Neuronal stem cell (in vitro differentiated cells): ENCODE measurements around the gene HEATR5B.

Experiments used
- DNase-seq: peaks from one replicate; pipeline ENCODE4 v3.0.0-alpha.2; 2013; ENCODE audit warnings: low spot score
- H2AFZ ChIP-seq: one replicate; pipeline ENCODE4 v1.6.1; 2013; ENCODE audit warnings: mild to moderate bottlenecking, low read length, inconsistent platforms
- H2AK5ac ChIP-seq: 2 replicates; pipeline ENCODE4 v1.6.1; 2013; ENCODE audit warnings: low read depth, mild to moderate bottlenecking, inconsistent platforms, low read length, moderate library complexity, mixed read lengths
- H2BK120ac ChIP-seq: 2 replicates; pipeline ENCODE4 v1.6.1; 2013; ENCODE audit warnings: low read depth, mild to moderate bottlenecking, inconsistent platforms, low read length, moderate library complexity, mixed read lengths
- H2BK12ac ChIP-seq: one replicate; pipeline ENCODE4 v1.6.1; 2013; ENCODE audit warnings: low read length, inconsistent platforms
- H2BK15ac ChIP-seq: 2 replicates; pipeline ENCODE4 v1.6.1; 2013; ENCODE audit warnings: mild to moderate bottlenecking, low read length, inconsistent platforms, mixed read lengths
- H2BK5ac ChIP-seq: one replicate; pipeline ENCODE4 v1.6.1; 2013; ENCODE audit warnings: inconsistent platforms, mild to moderate bottlenecking, low read length, moderate library complexity
- H3K14ac ChIP-seq: one replicate; pipeline ENCODE4 v1.6.1; 2013; ENCODE audit warnings: low read length, inconsistent platforms
- H3K18ac ChIP-seq: 2 replicates; pipeline ENCODE4 v1.6.1; 2013; ENCODE audit warnings: low read length, inconsistent platforms
- H3K23ac ChIP-seq: 2 replicates; pipeline ENCODE4 v1.6.1; 2013; ENCODE audit warnings: low read depth, mild to moderate bottlenecking, mixed read lengths, low read length, inconsistent platforms; ENCODE audit not compliant: poor library complexity
- H3K27ac ChIP-seq: replicated peaks from 3 replicates; pipeline ENCODE4 v1.5.1; 2013; ENCODE audit warnings: low read length, inconsistent platforms
- H3K27me3 ChIP-seq, 3 experiments: 2 replicates each; pipeline ENCODE4 v1.6.1; 2013; ENCODE audit warnings: low read length in 3 of 3, mild to moderate bottlenecking in 2 of 3, inconsistent platforms in 1 of 3, low read depth in 1 of 3, mixed read lengths in 1 of 3, moderate library complexity in 1 of 3; ENCODE audit not compliant: control insufficient read depth in 3 of 3, insufficient read depth in 3 of 3
- H3K36me3 ChIP-seq, 2 donors: replicated peaks in 1 of 2; 2 replicates each; pipeline ENCODE4 v1.6.1; 2013; ENCODE audit warnings: low read length in 2 of 2; ENCODE audit not compliant: control insufficient read depth in 2 of 2, insufficient read depth in 2 of 2
- H3K4ac ChIP-seq: 2 replicates; pipeline ENCODE4 v1.6.1; 2013; ENCODE audit warnings: inconsistent platforms, mild to moderate bottlenecking, low read length, moderate library complexity
- H3K4me1 ChIP-seq, 2 donors: 1 replicate in 1 of 2; 2 replicates in 1 of 2; pipeline ENCODE4 v1.6.1; 2013; ENCODE audit warnings: low read length in 2 of 2, low read depth in 1 of 2; ENCODE audit not compliant: control insufficient read depth in 2 of 2, insufficient read depth in 1 of 2
- H3K4me2 ChIP-seq: one replicate; pipeline ENCODE4 v1.6.1; 2013; ENCODE audit warnings: mild to moderate bottlenecking, low read length, inconsistent platforms; ENCODE audit not compliant: insufficient read depth, poor library complexity, severe bottlenecking
- H3K4me3 ChIP-seq, 2 donors: 2 replicates each; pipeline ENCODE4 v1.5.1; 2013; ENCODE audit warnings: low read length in 2 of 2, mild to moderate bottlenecking in 2 of 2, inconsistent platforms in 1 of 2, moderate library complexity in 1 of 2
- H3K79me1 ChIP-seq: one replicate; pipeline ENCODE4 v1.6.1; 2013; ENCODE audit warnings: low read depth, mild to moderate bottlenecking, inconsistent platforms, low read length, moderate library complexity
- H3K9ac ChIP-seq: one replicate; pipeline ENCODE4 v1.6.1; 2013; ENCODE audit warnings: mild to moderate bottlenecking, low read depth, low read length, inconsistent platforms; ENCODE audit not compliant: poor library complexity
- H3K9me3 ChIP-seq, 2 donors: replicated peaks in 1 of 2; 2 replicates each; pipeline versions ENCODE3 to v1.6.1; 2013; ENCODE audit warnings: low read length in 2 of 2, mild to moderate bottlenecking in 2 of 2, inconsistent platforms in 1 of 2, low read depth in 1 of 2, mixed read lengths in 1 of 2, moderate library complexity in 1 of 2; ENCODE audit not compliant: control insufficient read depth in 2 of 2, insufficient read depth in 1 of 2
- H4K8ac ChIP-seq: one replicate; pipeline ENCODE4 v1.6.1; 2013; ENCODE audit warnings: low read depth, mild to moderate bottlenecking, inconsistent platforms, low read length, moderate library complexity
- H4K91ac ChIP-seq: one replicate; pipeline ENCODE4 v1.6.1; 2013; ENCODE audit warnings: low read length, low read depth, mild to moderate bottlenecking, inconsistent platforms; ENCODE audit not compliant: poor library complexity
- WGBS, 2 donors: extraction: QIAGEN DNeasy Blood & Tissue Kit; methylation state at CpG; one replicate each; pipeline ENCODE4 v1.1.7; 2013; ENCODE audit warnings: missing lambda C conversion rate in 2 of 2, mixed read lengths in 1 of 2; ENCODE audit not compliant: insufficient read length in 2 of 2, insufficient replicate concordance in 1 of 2; ENCODE audit errors: extremely low coverage in 2 of 2; 5-methylcytosine and 5-hydroxymethylcytosine counted together

The HEATR5B gene

GRCh38 chr2:37060446-37060845 lies 23.7 kb downstream of the HEATR5B start:
- no peak overlapping the region for H2AFZ ChIP-seq
- no peak overlapping the region for H3K4ac ChIP-seq
- H4K91ac ChIP-seq, result no peak overlapping the region
- H3K27me3 ChIP-seq, result no peaks in the 10 kb centered on the region
- H3K4me2 ChIP-seq, result no peak overlapping the region
- no peak overlapping the region for H3K27ac ChIP-seq
- H2BK15ac ChIP-seq, result no peak overlapping the region
- H3K36me3 ChIP-seq, result peaks cover 6 to 81% of the 10 kb centered on the region in 2 donors
- no peak overlapping the region for H3K4me3 ChIP-seq
- no peaks in the 10 kb centered on the region for H3K9me3 ChIP-seq
- no peak overlapping the region for H3K18ac ChIP-seq
- H2BK120ac ChIP-seq, result no peak overlapping the region
- no peak overlapping the region for H2BK5ac ChIP-seq
- H3K4me1 ChIP-seq, result no peaks in the 10 kb centered on the region
- H3K14ac ChIP-seq, result no peak overlapping the region
- H3K79me1 ChIP-seq, result no peaks in the 10 kb centered on the region
- no peak overlapping the region for H2AK5ac ChIP-seq
- no peak overlapping the region for H3K9ac ChIP-seq
- H3K23ac ChIP-seq, result no peak overlapping the region
- no CpG with 5 or more reads among the region's 7 CpGs for WGBS, 2 donors
- no peak overlapping the region for H2BK12ac ChIP-seq
- no peak for DNase-seq
- H4K8ac ChIP-seq, result no peak overlapping the region

DNA sequence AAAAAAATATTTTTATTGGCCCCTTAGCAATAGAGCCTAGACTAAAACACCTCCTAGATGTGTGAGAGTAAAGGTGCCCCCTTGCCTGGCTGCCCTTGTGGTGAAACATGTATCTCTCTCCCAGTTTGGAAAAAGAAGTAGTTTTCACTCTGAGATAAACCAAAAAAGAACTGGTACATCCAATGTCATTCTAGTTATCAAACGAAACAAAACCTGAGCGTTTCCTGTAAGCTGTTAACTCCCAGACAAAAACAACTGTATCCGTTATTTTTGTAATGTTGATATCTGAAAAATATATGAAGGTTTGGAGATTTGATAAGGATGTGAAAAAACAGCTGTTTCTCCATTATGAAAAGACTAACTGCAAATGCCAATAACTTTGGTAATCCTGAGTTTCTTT lies 24.3 kb downstream of the HEATR5B start:
- H3K18ac ChIP-seq, result no peak overlapping the region
- H3K9me3 ChIP-seq, result no peaks in the 10 kb centered on the region
- H3K27ac ChIP-seq, result no peak overlapping the region
- no peaks in the 10 kb centered on the region for H3K4me1 ChIP-seq
- H3K4me2 ChIP-seq, result no peak overlapping the region
- H3K36me3 ChIP-seq, result peaks cover 3 to 79% of the 10 kb centered on the region in 2 donors
- H2BK12ac ChIP-seq, result no peak overlapping the region
- no CpG with 5 or more reads among the region's 3 CpGs for WGBS, 2 donors
- H3K27me3 ChIP-seq, result no peaks in the 10 kb centered on the region
- no peak overlapping the region for H2BK15ac ChIP-seq
- no peak overlapping the region for H2AFZ ChIP-seq
- no peak overlapping the region for H3K14ac ChIP-seq
- H2BK120ac ChIP-seq, result no peak overlapping the region
- no peak overlapping the region for H2AK5ac ChIP-seq
- no peak overlapping the region for H2BK5ac ChIP-seq
- H4K91ac ChIP-seq, result no peak overlapping the region
- H3K4ac ChIP-seq, result no peak overlapping the region
- no peaks in the 10 kb centered on the region for H3K79me1 ChIP-seq
- DNase-seq, result no peak
- H3K23ac ChIP-seq, result no peak overlapping the region
- no peak overlapping the region for H3K4me3 ChIP-seq
- no peak overlapping the region for H3K9ac ChIP-seq
- no peak overlapping the region for H4K8ac ChIP-seq

DNA sequence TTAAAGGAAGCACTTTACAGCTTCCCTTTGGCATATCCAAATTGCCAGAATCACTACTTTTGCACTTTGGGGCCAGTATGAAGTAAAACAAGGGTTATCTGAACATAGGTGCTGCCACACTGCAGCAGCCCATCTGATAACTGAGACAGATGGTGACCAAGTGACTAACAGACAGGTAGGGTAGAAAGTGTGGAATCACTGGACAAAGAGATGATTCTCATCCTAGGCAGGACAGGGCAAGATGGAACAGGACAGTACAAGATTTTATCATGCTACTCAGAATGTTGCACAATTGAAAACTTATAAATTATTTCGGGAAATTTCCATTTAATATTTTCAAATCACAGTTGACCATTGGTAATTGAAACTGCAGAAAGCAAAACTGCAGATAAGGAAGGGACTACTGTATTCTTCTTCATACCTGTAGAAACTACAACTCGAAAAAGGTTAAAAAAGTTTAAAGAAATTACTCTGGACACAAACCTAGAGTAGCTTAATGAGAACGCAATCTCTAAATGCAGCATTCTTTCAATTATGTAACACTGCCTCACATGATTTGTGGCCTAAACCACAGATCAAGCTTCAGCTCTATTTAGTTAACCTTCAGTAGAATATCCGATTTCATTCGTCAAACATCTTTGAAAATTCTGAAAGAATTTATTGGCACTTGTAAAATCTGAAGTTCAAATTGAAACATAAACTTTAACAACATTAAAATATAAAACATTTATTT lies 31.4 kb downstream of the HEATR5B start:
- no peaks in the 10 kb centered on the region for H3K79me1 ChIP-seq
- no peak overlapping the region for H2BK120ac ChIP-seq
- H2AFZ ChIP-seq, result no peak overlapping the region
- H4K91ac ChIP-seq, result no peak overlapping the region
- no peak overlapping the region for H3K23ac ChIP-seq
- H4K8ac ChIP-seq, result no peak overlapping the region
- H2BK12ac ChIP-seq, result no peak overlapping the region
- H2BK15ac ChIP-seq, result no peak overlapping the region
- WGBS, 2 donors, result no CpG with 5 or more reads among the region's 5 CpGs
- peaks cover 2 to 59% of the 10 kb centered on the region in 2 donors for H3K36me3 ChIP-seq
- no peaks in the 10 kb centered on the region for H3K4me1 ChIP-seq
- no peak overlapping the region for H3K9ac ChIP-seq
- H3K4me3 ChIP-seq, result no peak overlapping the region
- no peak overlapping the region for H3K27ac ChIP-seq
- no peak overlapping the region for H3K14ac ChIP-seq
- H2BK5ac ChIP-seq, result no peak overlapping the region
- H3K9me3 ChIP-seq, result no peaks in the 10 kb centered on the region
- no peaks in the 10 kb centered on the region for H3K27me3 ChIP-seq
- DNase-seq, result no peak
- H3K4me2 ChIP-seq, result no peak overlapping the region
- no peak overlapping the region for H2AK5ac ChIP-seq
- H3K18ac ChIP-seq, result no peak overlapping the region
- H3K4ac ChIP-seq, result no peak overlapping the region

DNA sequence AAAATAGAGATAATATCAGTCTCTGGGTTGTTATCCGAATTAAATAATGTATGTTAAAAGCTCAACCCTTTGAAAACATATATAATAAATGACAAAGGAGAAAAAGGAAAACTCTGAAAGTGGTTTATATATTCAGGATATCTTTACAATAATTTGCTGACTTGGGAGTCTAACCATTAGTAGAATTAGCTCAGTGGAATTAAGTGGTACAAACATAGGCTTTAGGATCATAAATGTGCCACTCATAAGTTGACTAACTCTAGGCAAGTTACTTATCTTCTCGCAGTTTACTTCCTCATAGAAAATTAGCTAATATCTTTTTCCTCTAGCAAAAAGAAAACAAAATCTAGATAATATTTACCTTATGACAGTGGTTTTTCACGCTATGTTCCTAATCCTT lies 44.6 kb downstream of the HEATR5B start:
- Histone ChIP-seq H3K23ac (no peak overlapping the region), H3K4me1 (no peaks in the 10 kb centered on the region), H3K4ac (no peak overlapping the region), H3K18ac (no peak overlapping the region), H2AK5ac (no peak overlapping the region), H3K27me3 (no peaks in the 10 kb centered on the region), H2BK5ac (no peak overlapping the region), H3K14ac (no peak overlapping the region), H2BK120ac (no peak overlapping the region), H3K4me2 (no peak overlapping the region), H3K36me3 (peaks cover 0 to 25% of the 10 kb centered on the region in 2 donors), H4K91ac (no peak overlapping the region), H2BK15ac (no peak overlapping the region), H3K9ac (no peak overlapping the region), H2AFZ (no peak overlapping the region), H2BK12ac (no peak overlapping the region), H3K27ac (no peak overlapping the region), H3K4me3 (no peak overlapping the region), H4K8ac (no peak overlapping the region), H3K9me3 (no peaks in the 10 kb centered on the region), H3K79me1 (no peaks in the 10 kb centered on the region)
- WGBS, 2 donors, result no CpG with 5 or more reads among the region's 3 CpGs
- no peak for DNase-seq
